AML-193 (cell line): Measurements from ENCODE around the gene CCDC71L.
A peak's percentile ranks its signal among the peaks of the same experiment; 100 is the strongest.
"Not testable (repeated sequence)": the region's sequence is repeated elsewhere in the genome, so short reads cannot be mapped to it uniquely, and the experiment has no call there.

Experiments used
- DNase-seq, 2 experiments: peaks; one replicate each; lab custom pipeline; 2025; lab: John Stamatoyannopoulos, UW

CCDC71L gene

DNA sequence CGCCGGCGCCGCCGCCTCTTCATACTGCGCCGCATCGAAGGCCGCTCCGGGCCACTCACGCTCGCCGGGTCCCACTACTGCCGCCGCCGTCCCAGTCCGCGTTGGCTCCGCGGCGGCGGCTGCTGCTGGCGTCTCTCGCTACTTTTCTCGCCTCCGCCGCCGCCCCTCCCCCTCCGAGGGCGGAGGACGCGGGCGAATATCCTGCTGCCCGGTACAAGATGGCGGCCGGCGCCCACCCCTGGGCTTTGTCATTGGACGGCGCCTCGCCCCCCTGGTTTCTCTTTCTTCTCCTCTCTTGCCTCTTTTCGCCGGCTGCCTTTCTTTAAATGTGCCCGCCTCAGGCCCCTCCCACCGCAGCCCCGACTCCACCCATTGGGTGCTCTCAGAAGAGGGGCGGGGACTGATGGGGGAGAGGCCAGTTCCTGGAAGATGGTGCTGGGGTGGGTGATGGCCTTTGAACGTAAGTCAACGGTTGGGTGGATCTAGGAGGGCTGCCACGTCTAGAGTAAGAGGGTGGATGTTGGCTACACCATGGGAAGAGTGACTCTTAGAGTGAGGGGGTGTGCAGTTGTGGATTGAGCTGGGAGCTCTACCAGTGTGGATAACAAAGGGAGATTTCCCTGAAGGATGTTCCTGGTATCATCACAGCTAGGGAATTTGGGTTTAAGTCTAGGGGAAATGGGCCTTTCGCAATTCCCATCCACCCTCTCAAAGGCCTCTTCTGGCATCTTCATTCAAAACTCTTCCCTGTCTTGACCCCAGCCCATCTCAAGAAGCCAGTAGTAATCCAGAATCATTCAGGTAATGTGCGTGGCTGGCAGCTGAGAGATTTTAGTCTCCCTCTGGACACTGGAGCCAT is at the start of gene CCDC71L:
Gene CCDC71L, minus strand, starts transcription at position 297 of the 859 bp plus-strand sequence. Its CDS starts 262 bp downstream, at position 35.
- peak; percentile 77 to 78 for DNase-seq

GRCh38 chr7:106709604-106710003 is 48.6 kb upstream of the CCDC71L start:
- not testable (repeated sequence) for DNase-seq

- no peak for DNase-seq
Measured at GRCh38 chr7:106704000-106704840, 43.3 kb upstream of the CCDC71L start.

GRCh38 chr7:106693677-106694353 is 32.9 kb upstream of the CCDC71L start:
- peak; percentile 42 to 49 for DNase-seq

DNA sequence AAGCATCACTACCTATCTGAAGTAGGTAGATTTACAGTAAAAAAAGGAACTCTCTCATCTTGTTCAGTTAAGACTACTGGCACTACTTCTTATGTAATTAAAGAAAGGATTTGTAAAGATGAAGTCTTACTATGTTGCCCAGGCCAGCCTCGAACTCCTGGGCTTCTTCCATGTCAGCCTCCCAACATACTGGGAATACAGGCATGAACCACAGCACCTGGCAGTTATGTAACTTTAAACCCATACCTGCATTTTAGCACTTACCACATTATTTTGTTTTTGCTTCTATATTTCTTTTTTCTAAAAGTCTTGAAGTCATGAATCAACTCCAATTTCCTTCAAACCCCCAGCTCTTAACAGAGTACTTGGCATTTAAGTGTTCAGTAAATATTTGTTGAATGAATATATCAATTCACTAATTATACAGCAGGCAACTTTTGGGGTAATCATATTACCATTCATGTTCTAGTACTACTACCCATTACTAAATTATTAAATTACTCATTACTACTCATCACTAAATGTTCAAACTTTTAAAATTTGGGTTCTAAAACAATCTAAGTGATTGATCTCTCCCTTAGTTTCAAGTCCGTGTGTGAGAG is 31.6 kb upstream of the CCDC71L start:
- peak in 1 of 2 experiments; percentile 1 for DNase-seq

GRCh38 chr7:106688161-106688560 is 27.2 kb upstream of the CCDC71L start:
- DNase-seq = not testable (repeated sequence)

GRCh38 chr7:106683941-106684340 is 23.0 kb upstream of the CCDC71L start:
- DNase-seq = no peak

- DNase-seq = no peak
Measured at GRCh38 chr7:106681815-106682495, 21.0 kb upstream of the CCDC71L start.

- peak; percentile 74 to 81 for DNase-seq
Measured at GRCh38 chr7:106679153-106679931, 18.4 kb upstream of the CCDC71L start.

DNA sequence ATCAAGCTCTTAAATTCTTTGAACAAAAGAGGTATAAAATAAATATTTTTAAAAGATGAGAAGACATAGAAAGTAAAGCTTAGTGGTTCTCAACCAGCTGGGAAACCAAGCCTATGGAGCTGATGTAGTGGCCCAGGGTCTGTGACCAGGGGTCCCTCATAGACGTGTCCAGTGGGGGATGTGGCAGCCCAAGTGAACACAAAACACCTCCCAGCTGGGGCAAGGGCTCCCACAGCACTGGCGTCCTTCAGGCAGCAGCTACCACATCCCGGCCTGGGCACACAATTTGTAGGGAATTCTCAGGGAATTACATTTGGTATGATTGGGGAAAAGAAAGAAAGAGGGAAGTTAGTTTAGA is 17.8 kb upstream of the CCDC71L start:
- DNase-seq = no peak

DNA sequence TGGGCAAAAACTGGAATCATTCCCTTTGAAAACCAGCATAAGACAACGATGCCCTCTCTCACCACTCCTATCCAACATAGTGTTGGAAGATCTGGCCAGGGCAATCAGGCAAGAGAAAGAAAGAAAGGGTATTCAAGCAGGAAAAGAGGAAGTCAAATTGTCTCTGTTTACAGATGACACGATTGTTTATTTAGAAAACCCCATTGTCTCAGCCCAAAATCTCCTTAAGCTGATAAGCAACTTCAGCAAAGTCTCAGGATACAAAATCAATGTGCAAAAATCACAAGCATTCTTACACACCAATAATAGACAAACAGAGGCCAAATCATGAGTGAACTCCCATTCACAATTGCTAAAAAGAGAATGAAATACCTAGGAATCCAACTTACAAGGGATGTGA is 15.5 kb upstream of the CCDC71L start:
- DNase-seq = not testable (repeated sequence)

GRCh38 chr7:106673688-106674087 is 12.7 kb upstream of the CCDC71L start:
- DNase-seq = not testable (repeated sequence)

DNA sequence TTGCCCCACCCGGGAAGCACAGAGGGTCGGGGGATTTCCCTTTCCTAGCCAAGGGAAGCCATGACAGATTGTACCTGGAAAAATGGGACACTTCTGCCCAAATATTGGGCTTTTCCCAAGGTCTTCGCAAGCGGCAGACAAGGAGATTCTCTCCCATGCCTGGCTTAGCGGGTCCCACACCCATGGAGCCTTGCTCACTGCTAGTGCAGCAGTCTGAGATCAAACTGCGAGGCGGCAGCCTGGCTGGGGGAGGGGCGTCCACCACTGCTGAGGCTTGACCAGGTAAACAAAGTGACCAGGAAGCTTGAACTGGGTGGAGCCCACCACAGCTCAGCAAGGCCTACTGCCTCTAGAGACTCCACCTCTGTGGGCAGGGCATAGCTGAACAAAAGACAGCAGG is 11.0 kb upstream of the CCDC71L start:
- not testable (repeated sequence) for DNase-seq

- DNase-seq = no peak
Measured at GRCh38 chr7:106671160-106671559, 10.2 kb upstream of the CCDC71L start.

- no peak for DNase-seq
Measured at GRCh38 chr7:106668861-106669524, 8.0 kb upstream of the CCDC71L start.

DNA sequence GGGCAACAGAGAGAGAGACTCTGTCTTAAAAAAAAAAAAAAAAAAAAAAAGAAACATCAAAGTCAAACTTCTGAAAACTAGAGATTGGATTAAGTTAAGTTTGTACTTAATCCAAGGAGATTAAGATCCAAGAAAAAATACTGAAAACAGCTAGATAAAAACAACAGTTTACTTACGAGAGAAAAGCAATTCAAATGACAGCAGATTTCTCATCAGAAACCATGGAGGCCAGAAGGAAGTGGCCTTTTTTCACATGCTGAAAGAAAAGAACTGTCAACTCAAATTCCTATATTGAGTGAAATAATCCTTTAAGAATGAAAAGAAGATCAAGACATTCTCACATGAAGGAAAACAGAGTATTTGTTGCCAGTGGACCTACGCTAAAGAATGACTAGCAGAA is 5.4 kb upstream of the CCDC71L start:
- no peak for DNase-seq

- DNase-seq = no peak
Measured at GRCh38 chr7:106664343-106664742, 3.4 kb upstream of the CCDC71L start.

DNA sequence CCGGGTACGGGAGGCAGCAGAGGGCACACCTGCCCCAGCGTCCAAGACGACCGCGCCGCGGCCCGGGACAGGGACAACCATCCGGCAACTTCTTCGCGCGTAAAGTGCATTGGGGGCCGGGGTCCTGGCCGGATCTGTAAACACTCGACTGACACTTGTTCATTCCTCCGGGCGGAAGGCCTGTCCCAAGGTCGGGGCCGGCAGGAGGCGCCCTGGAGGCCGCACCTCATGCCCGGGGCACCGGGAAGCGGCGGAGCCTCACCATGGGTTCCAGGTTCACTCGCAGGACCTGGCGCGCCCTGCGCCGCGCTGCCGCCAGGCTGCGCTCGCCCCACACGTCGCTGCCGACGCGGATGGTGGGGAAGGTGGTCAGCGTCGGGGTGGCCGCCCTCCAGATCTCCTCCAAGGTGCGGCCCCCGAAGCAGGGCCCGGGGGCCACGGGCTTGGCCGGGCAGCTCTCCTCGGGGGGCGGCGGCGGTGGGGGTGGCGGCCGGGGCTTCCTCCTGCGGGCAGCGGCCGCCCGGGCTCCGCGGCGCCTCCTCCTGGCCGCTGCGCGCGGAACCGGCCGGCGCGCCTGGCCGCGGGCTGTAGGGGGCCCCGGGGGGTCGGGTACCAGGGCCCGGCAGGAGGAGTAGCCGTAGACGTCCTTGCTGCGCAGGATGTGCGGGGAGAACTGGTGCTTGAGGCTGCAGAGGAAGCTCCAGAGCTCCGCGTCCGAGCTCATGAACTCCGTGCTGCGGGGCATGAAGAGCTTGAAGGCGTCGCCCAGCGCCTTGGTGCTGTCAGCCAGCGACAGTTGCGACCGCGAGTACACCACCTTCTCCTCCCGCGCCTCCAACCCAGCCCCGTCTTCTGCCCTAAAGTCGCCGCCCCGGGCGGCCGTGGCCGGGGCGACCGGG is 746 bp downstream of the CCDC71L start:
- peak; percentile 70 to 71 for DNase-seq
